Neural crest cell (in vitro differentiated cells): Measurements from ENCODE around the gene SLPI. TPM values are rescaled to one million over a fixed set of nuclear protein-coding genes. Genes with fewer than 3 reads are reported as not detected.

Source experiments
- DNase-seq: peaks from one replicate; pipeline ENCODE4 v3.0.0; 2021; ENCODE audit warnings: low read depth, mixed read lengths, low spot score
- H3K27ac Mint-ChIP-seq: one replicate; pipeline ENCODE4 v1.8.0; 2021; ENCODE audit warnings: mild to moderate bottlenecking, mixed read lengths; ENCODE audit not compliant: unreplicated experiment
- H3K27me3 Mint-ChIP-seq: 2 replicates; pipeline ENCODE4 v1.8.0; 2021; ENCODE audit warnings: low read depth, mild to moderate bottlenecking, mixed read lengths
- H3K36me3 Mint-ChIP-seq: 2 replicates; pipeline ENCODE4 v1.8.0; 2021; ENCODE audit warnings: low read depth, mild to moderate bottlenecking, mixed read lengths
- H3K4me1 Mint-ChIP-seq: 2 replicates; pipeline ENCODE4 v1.8.0; 2021; ENCODE audit warnings: mixed read lengths
- H3K4me3 Mint-ChIP-seq: one replicate; pipeline ENCODE4 v1.8.0; 2021; ENCODE audit warnings: mild to moderate bottlenecking, mixed read lengths
- H3K9me3 Mint-ChIP-seq: 2 replicates; pipeline ENCODE4 v1.8.0; 2021; ENCODE audit warnings: mixed read lengths
- CTCF ChIP-seq: fragments of 200-600 bp; sonication (generic); conservative IDR thresholded peaks from 2 replicates; pipeline ENCODE4 v1.5.0; 2021; ENCODE audit warnings: antibody characterized with exemption, mild to moderate bottlenecking
- total RNA-seq: library from RNA; stranded (reverse); gene quantifications from 2 replicates; pipeline ENCODE4 v1.2.1, GENCODE V29; 2021

Gene SLPI
- total RNA-seq, 1 donor from 2014 or later, result not detected

DNA sequence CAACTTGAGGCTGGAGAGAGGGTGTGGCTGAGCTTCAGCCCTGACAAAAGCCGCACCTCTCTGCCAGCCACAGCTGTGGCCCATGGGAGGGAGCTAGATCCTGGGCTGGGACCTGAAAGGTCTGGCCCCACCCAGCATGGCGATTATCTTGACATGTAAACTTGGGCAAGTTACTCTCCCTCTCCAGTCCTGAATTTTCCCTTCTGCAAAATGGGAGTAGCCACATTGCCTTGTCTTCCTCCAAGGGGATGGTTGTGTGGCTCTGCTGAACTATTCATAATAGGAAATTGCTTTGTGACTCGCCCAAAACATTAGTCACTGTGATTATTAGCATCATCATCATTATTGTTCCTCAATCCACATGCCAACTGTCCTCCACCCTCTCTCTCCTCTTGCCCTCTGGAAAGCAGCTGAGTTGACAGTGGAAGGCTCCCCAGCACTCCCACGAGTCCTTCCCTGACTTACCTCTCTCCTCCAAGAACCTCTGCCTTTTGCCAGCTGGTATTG lies 29.2 kb upstream of the SLPI start:
- no peak for TF ChIP-seq CTCF
- Mint-ChIP-seq H3K9me3 (no peaks in the 10 kb centered on the region), H3K4me1 (no peaks in the 10 kb centered on the region), H3K27me3 (peaks cover 73% of the 10 kb centered on the region), H3K4me3 (no peak overlapping the region), H3K36me3 (no peaks in the 10 kb centered on the region), H3K27ac (no peak overlapping the region)
- no peak for DNase-seq

GRCh38 chr20:45282700-45283550 lies 28.6 kb upstream of the SLPI start:
- Mint-ChIP-seq H3K36me3 (no peaks in the 10 kb centered on the region), H3K27me3 (peaks cover 72% of the 10 kb centered on the region), H3K27ac (no peak overlapping the region), H3K9me3 (no peaks in the 10 kb centered on the region), H3K4me1 (no peaks in the 10 kb centered on the region), H3K4me3 (no peak overlapping the region)
- no peak for DNase-seq
- no peak for TF ChIP-seq CTCF

GRCh38 chr20:45279992-45280391 lies 25.6 kb upstream of the SLPI start:
- no peaks in the 10 kb centered on the region for H3K36me3 Mint-ChIP-seq
- H3K4me1 Mint-ChIP-seq, result no peaks in the 10 kb centered on the region
- H3K27ac Mint-ChIP-seq, result no peak overlapping the region
- peaks cover 54% of the 10 kb centered on the region for H3K27me3 Mint-ChIP-seq
- TF ChIP-seq CTCF, result no peak
- H3K9me3 Mint-ChIP-seq, result no peaks in the 10 kb centered on the region
- no peak overlapping the region for H3K4me3 Mint-ChIP-seq
- DNase-seq, result no peak

GRCh38 chr20:45275338-45275737 lies 21.0 kb upstream of the SLPI start:
- Mint-ChIP-seq H3K27me3 (peaks cover 33% of the 10 kb centered on the region), H3K36me3 (no peaks in the 10 kb centered on the region), H3K4me1 (no peaks in the 10 kb centered on the region), H3K4me3 (no peak overlapping the region), H3K9me3 (peaks cover 2% of the 10 kb centered on the region), H3K27ac (no peak overlapping the region)
- no peak for TF ChIP-seq CTCF
- DNase-seq, result no peak

GRCh38 chr20:45269754-45270270 lies 15.4 kb upstream of the SLPI start:
- Mint-ChIP-seq H3K36me3 (no peaks in the 10 kb centered on the region), H3K9me3 (peaks cover 2% of the 10 kb centered on the region), H3K4me3 (no peak overlapping the region), H3K4me1 (no peaks in the 10 kb centered on the region), H3K27ac (no peak overlapping the region), H3K27me3 (peaks cover 21% of the 10 kb centered on the region)
- DNase-seq, result no peak
- TF ChIP-seq CTCF, result no peak
